ENCODE measurements around the gene LAMA5. TPM values are rescaled to one million over a fixed set of nuclear protein-coding genes. Genes with fewer than 3 reads are reported as not detected.

Gene LAMA5
- total RNA-seq, 1 experiment from 2014 or later = 1,050 TPM

DNA sequence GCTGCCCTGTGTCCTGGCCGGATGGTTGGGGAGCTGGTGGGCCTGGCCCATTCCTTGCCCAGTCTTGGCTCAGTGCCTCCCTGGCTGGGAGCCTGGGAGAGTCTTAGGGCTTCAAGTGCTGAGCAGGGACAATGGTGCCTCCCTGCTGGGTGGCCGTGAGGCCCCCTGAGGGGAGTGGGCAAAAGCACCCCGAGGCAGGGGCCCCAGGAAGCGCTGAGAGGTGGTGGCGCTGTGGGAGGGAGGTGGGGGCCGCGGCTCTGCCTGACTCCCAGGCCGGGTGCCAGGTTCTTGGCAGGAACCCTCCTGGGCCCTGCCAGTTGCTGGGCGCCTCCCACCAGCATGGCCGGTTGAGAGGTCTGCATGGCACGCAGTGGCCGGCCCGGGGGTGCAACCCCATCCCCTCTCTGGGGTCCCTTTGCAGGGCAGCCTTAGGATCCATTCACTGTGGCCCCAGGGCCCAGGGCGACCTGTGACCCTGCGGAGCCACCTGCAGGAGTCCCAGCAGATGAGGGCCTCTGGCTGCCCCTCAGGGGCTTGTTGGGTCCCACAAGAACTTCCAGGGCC is 10.6 kb upstream of the LAMA5 start:
- TF ChIP-seq, protein P1, sequence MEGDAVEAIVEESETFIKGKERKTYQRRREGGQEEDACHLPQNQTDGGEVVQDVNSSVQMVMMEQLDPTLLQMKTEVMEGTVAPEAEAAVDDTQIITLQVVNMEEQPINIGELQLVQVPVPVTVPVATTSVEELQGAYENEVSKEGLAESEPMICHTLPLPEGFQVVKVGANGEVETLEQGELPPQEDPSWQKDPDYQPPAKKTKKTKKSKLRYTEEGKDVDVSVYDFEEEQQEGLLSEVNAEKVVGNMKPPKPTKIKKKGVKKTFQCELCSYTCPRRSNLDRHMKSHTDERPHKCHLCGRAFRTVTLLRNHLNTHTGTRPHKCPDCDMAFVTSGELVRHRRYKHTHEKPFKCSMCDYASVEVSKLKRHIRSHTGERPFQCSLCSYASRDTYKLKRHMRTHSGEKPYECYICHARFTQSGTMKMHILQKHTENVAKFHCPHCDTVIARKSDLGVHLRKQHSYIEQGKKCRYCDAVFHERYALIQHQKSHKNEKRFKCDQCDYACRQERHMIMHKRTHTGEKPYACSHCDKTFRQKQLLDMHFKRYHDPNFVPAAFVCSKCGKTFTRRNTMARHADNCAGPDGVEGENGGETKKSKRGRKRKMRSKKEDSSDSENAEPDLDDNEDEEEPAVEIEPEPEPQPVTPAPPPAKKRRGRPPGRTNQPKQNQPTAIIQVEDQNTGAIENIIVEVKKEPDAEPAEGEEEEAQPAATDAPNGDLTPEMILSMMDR (IDR thresholded peaks at IDR 0.05; ENCODE audit: insufficient read depth in 1 of 2, low read depth in 1 of 2, low read length in 1 of 2, severe bottlenecking in 1 of 2, unreplicated experiment in 1 of 2) = no peak
- CTCF ChIA-PET = interaction anchor here (0.9 to 1.9 kb wide), 3 partner anchors 8 to 12 kb away, joined by 4 to 5 read pairs (median 5); no protein-coding TSS in a partner anchor
- Mint-ChIP-seq H3K27me3 (ENCODE audit: insufficient read depth, unreplicated experiment) (no peaks in the 10 kb centered on the region), H3K4me1 (ENCODE audit: low read depth, unreplicated experiment) (peaks cover 28% of the 10 kb centered on the region), H3K9me3 (ENCODE audit: unreplicated experiment) (peaks cover 12% of the 10 kb centered on the region), H3K27ac (ENCODE audit: unreplicated experiment) (peak overlapping the region; percentile 49), H3K4me3 (ENCODE audit: unreplicated experiment) (no peak overlapping the region), H3K36me3 (ENCODE audit: insufficient read depth, unreplicated experiment) (peaks cover 37% of the 10 kb centered on the region)
- H3K27me3 ChIP-seq (replicated peaks; ENCODE audit: control insufficient read depth, insufficient read depth, low read length) = no peaks in the 10 kb centered on the region
- no peak overlapping the region for H3K4me3 ChIP-seq (ENCODE audit: low read depth, low read length)
- peaks cover 58% of the 10 kb centered on the region for H3K4me1 ChIP-seq
- peaks cover 1% of the 10 kb centered on the region; the same call in 1 of the 2 replicates for H3K36me3 ChIP-seq (ENCODE audit: control insufficient read depth, insufficient read depth, low read length)
- BruUV-seq (replicated peaks) = no TSS peak
- H3K9me3 ChIP-seq = no peaks in the 10 kb centered on the region
- intact Hi-C loops (cut with micrococcal nuclease; ENCODE audit: unreplicated experiment) = no loop called here
- POLR2A ChIA-PET = interaction anchor here (0.9 kb wide), 1 partner anchor 9 kb away, joined by 3 read pairs; the partner anchor contains the start of gene RPS21
- DNase-seq = no peak

GRCh38 chr20:62377064-62377461 is 10.0 kb upstream of the LAMA5 start:
- no TSS peak for BruUV-seq (replicated peaks)
- H3K4me1 Mint-ChIP-seq (ENCODE audit: low read depth, unreplicated experiment) = peaks cover 25% of the 10 kb centered on the region
- no peak overlapping the region for H3K4me3 ChIP-seq (ENCODE audit: low read depth, low read length)
- H3K27ac Mint-ChIP-seq (ENCODE audit: unreplicated experiment) = peak overlapping the region; percentile 49
- H3K4me1 ChIP-seq = peaks cover 54% of the 10 kb centered on the region
- no peaks in the 10 kb centered on the region for H3K9me3 ChIP-seq
- H3K27me3 Mint-ChIP-seq (ENCODE audit: insufficient read depth, unreplicated experiment) = no peaks in the 10 kb centered on the region
- intact Hi-C loops (cut with micrococcal nuclease; ENCODE audit: unreplicated experiment) = no loop called here
- ChIA-PET CTCF (interaction anchor here (1.5 to 1.9 kb wide), 2 partner anchors 9 to 11 kb away, joined by 5 read pairs; no protein-coding TSS in a partner anchor), POLR2A (interaction anchor here (0.9 kb wide), 1 partner anchor 10 kb away, joined by 3 read pairs; the partner anchor contains the start of gene RPS21)
- peaks cover 31% of the 10 kb centered on the region for H3K36me3 Mint-ChIP-seq (ENCODE audit: insufficient read depth, unreplicated experiment)
- peaks cover 7% of the 10 kb centered on the region for H3K9me3 Mint-ChIP-seq (ENCODE audit: unreplicated experiment)
- H3K36me3 ChIP-seq (ENCODE audit: control insufficient read depth, insufficient read depth, low read length) = peaks cover 1% of the 10 kb centered on the region; the same call in 1 of the 2 replicates
- TF ChIP-seq, protein P1 (IDR thresholded peaks at IDR 0.05; ENCODE audit: insufficient read depth in 1 of 2, low read depth in 1 of 2, low read length in 1 of 2, severe bottlenecking in 1 of 2, unreplicated experiment in 1 of 2) = no peak
- H3K4me3 Mint-ChIP-seq (ENCODE audit: unreplicated experiment) = no peak overlapping the region
- H3K27me3 ChIP-seq (replicated peaks; ENCODE audit: control insufficient read depth, insufficient read depth, low read length) = no peaks in the 10 kb centered on the region
- no peak for DNase-seq

DNA sequence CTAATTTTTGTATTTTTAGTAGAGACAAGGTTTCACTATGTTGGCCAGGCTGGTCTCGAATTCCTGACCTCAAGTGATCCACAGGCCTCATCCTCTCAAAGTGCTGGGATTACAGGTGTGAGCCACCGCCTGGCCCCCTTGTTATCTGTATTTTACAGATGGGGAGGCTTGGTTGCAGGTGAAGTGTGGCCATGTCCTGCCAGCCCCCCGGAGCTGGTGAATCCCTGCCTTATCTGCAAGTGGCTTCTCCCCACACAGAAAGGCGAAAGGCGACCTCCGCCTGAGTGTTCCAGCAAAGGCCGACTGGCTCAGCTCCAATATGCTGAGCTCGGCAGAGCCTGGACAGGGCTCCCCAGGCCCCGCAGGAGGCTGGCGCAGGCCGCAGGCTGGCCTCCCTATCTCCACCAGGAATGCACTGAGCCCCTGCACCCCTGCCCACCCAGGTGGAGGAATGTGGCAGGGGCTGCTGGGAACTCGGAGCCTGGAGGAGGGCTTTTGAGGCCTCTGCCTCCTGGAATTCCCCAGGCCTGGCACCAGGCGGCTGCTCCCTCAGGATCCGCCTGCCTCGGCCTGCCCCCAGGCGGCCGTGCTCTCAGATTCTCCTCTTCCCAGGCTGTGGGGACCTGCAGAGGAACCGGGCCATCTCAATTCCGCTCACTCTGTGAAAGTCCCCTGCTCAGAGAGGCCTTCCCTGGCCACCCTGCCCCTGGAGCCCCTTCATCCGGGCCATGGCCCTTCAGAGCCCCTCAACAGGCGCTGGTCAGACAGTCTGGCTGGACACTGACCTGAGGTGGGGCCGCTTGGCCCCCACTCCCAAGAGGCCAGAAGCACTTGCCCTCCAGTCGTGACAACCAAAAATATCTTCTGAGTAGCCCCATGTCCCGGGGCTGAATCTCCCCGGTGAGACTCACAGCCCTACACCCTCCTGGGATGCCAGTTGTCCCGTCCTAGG is 9.3 kb upstream of the LAMA5 start:
- Histone ChIP-seq H3K4me3 (ENCODE audit: low read depth, low read length) (no peak overlapping the region), H3K27me3 (replicated peaks; ENCODE audit: control insufficient read depth, insufficient read depth, low read length) (no peaks in the 10 kb centered on the region), H3K4me1 (peaks cover 50% of the 10 kb centered on the region), H3K36me3 (ENCODE audit: control insufficient read depth, insufficient read depth, low read length) (no peaks in the 10 kb centered on the region), H3K9me3 (no peaks in the 10 kb centered on the region)
- DNase-seq = peak; percentile 85 to 90
- BruUV-seq (replicated peaks) = no TSS peak
- ChIA-PET POLR2A (interaction anchor here (0.9 to 2.2 kb wide), 4 partner anchors 10 to 14 kb away, joined by 3 to 9 read pairs (median 6); partner anchors contain the start of genes LAMA5 and RPS21), CTCF (interaction anchor here (0.6 to 3.2 kb wide), 6 partner anchors 8 to 147 kb away, joined by 3 to 21 read pairs (median 4); partner anchors contain the start of gene ADRM1)
- H3K27me3 Mint-ChIP-seq (ENCODE audit: insufficient read depth, unreplicated experiment) = no peaks in the 10 kb centered on the region
- intact Hi-C loops (cut with micrococcal nuclease; ENCODE audit: unreplicated experiment) = loop anchor here (1.0 kb wide), 3 partner anchors 8 to 74 kb away; partner anchors contain the start of gene ADRM1
- peaks cover under 1% of the 10 kb centered on the region for H3K9me3 Mint-ChIP-seq (ENCODE audit: unreplicated experiment)
- peaks cover 25% of the 10 kb centered on the region for H3K36me3 Mint-ChIP-seq (ENCODE audit: insufficient read depth, unreplicated experiment)
- TF ChIP-seq, protein P1 (IDR thresholded peaks at IDR 0.05; ENCODE audit: insufficient read depth in 1 of 2, low read depth in 1 of 2, low read length in 1 of 2, severe bottlenecking in 1 of 2, unreplicated experiment in 1 of 2) = peak; percentile 51 to 70
- H3K27ac Mint-ChIP-seq (ENCODE audit: unreplicated experiment) = peak overlapping the region; percentile 49
- H3K4me3 Mint-ChIP-seq (ENCODE audit: unreplicated experiment) = no peak overlapping the region
- peaks cover 20% of the 10 kb centered on the region for H3K4me1 Mint-ChIP-seq (ENCODE audit: low read depth, unreplicated experiment)

Measured in Caco-2 (cell line).